HG03378 (cell line): ENCODE data around the gene CPNE2.

Experiments used
- ATAC-seq: cut with Tn5 transposase; IDR thresholded peaks from one replicate; pipeline ENCODE4 v1.9.1; 2021; ENCODE audit warnings: mild to moderate bottlenecking, moderate library complexity; ENCODE audit not compliant: unreplicated experiment

The CPNE2 gene

DNA sequence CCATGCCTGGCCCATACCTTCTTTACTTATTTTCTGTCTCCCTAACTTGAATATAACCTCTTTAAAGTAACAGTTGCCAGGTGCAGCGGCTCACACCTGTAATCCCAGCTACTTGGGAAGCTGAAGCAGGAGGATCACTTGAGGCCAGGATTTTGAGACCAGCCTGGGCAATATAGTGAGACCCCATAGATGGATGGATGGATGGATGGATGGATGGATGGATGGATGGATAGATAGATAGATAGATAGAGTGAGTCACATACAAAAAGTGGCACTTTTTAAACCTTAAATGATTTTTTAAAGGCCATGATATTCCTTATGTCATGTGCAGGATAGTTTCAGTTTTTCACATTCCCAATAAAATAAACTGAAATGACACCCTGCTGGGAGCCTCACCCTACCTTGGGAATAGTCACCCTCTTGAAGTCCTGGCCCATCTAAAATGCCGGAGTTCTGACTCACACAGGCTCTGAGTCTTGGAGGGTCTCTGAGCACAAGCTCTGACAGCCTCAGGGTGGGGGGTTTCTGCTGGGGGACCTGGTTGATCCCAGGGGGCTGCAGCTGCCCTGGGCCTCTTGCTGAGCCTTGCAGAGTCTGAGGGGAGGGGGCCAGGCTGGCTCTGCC, 26.2 kb downstream of the CPNE2 start:
- no peak for ATAC-seq

DNA sequence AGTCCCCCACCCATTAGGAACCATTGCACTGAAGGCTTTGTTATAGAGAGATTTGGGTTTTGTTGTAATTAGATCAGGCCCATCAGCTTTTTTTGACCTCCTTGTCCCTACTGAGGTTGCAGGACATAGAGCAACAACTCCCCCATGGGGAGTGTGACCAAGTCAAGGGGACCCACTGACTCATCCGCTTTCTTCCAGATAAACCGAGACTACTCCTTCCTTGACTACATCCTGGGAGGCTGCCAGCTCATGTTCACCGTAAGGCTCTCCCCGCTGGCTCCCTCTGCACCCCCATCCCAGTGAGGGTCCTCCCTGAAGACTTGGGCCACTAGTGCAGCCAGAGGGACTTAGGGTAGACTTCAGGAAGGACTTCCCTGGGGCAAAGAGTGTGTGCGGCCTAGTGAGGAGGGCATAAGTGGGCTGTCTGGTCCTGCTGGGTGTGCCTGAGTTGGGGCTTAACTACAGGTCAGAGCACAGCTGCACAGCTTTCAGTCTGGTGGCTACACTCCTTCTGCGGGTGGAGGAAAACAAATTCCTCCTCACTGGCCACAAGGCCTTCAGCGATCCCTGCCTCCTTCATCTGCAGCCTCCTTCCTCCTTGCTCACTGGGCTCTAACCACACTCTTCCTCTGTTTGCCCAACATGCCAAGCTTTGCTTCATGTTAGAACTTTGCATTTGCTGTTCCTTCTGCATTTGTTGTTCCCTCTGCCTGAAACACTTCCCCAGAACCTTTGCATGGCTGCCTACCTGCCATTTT, 31.0 kb downstream of the CPNE2 start:
- no peak for ATAC-seq

DNA sequence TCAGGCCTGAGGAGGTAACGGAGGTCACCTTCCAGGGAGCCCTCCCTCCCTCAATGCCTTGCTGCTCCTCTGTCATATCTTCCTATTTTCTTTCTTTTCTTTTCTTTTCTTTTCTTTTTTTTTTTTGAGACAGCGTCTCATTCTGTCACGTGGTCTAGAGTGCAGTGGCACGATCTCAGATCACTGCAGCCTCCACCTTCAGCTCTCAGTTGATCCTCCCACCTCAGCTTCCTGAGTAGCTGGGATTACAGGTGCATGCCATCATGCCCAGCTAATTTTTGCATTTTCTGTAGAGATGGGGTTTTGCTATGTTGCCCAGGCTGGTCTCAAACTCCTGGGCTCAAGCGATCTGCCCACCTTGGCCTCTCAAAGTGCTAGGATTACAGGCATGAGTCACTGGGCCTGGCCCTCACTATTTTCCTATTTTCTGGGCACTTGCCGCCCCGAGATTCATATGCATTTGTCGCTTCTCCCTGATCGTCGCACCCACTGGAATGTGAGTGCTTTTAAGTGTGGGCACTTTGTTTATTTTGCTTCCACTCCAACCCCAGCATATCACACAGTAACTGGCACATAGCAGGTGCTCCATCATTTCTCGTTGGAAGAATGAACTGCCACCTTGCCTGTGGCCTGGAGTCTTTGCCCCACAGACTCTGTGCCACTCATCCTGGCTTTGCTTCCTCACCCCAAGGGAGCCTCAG, 31.7 kb downstream of the CPNE2 start:
- ATAC-seq = no peak

DNA sequence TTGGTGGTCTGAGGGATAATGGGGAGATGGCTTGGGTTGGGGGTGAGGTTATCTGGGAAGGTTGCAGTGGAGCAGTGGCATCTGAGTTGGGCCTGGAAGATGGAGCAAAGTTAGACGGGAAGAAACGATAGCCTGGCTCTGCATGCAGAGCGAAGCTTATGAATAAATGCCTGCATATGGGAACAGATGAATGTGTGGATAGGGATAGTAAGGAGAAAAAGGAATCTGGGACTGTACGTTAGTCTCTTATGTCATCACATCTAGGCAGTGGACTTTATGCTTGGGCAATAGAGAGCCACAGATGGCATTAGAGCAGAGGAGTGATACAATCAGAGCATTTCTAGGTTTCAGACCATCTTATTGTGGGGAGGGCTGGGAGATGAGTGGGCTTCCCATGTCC, 33.0 kb downstream of the CPNE2 start:
- no peak for ATAC-seq

DNA sequence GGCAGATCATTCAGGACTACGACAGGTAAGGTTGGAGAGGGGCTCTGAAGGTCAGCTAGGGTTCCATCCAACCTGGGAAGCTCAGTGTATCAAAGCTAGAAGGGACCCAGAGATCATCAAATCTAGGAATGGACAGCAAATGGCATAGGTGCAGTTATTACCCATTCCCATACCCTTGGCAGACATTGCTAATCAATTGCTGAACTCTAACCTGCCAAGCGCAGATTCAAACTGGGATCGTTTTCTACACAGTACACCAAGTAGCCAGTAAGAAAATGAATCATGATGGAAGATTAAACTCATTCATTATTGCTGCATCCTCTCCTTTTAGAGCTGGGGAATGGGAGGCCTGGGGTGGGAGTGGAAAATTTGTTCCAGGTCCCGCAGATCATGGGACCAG, 33.6 kb downstream of the CPNE2 start:
- ATAC-seq = no peak

DNA sequence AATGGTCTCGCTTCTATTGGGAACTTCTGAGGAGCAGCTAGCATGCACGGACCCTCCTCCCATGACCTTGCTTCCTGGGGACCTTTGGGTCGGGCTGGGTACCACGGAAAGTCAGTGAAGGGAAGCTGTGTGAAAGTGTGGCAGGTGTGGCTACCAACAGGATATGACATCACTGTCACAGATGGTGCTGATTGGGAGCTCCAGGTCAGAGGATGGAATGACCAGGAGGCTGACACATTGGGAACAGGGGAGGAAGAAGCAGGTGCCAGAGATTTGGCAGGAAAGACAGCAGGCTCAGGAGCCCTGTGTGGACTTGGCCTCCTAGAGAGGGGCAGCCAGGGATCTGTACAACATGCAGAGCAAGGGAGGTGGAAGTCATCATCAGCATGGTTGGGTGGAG, 34.0 kb downstream of the CPNE2 start:
- ATAC-seq = no peak

DNA sequence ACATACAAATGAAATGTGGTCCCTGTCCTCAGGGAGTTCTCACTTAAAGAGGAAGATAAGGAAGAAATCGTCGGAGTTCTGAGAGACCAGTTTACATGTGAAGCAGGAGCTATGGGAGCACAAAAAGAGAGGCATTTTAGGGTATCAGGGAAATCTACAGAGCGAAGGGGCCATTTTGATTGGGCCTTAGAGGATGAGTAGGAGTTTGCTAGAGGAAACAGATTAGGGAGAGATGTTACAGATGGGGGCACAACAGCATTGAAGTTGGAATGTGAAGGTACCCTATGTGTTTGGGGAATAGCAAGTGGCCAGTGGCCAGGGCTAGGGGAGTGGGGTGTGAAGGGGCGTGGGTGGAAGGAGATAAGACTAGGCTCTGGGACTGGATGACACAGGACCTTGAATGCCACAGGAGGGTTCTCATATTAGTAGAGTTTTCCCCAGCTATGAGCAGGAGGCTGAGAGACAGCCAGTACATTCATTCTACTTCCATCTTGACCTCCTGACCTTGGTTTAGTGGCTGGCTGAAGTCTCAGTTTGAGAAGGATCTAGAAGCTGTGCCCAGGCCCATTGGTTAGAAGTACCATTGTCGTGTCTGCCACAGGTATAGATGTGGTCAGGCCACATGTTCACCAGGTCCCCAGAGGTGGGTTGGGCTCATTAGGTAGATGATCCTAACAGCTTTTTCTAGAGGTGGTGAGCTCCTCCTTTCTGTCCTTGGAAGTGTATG, 34.8 kb downstream of the CPNE2 start:
- peak; percentile 62 for ATAC-seq

DNA sequence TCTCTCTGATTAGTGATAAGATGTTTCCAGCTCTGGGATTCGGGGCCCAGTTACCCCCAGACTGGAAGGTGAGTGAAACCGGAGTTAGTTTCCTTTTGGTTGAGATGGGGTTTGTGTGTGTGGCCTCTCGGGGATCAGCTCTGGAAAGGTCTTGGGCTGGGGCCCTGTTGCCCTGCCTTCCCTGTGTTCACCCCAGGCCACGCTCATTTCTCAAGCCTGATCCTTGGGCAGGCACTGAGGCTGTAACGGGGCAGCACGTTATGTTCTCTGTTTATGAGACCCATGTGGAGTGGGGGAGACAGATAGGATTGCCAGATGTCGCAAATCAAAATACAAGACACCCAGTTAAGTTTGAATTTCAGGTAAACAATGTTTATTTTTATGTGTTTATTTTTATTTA, 35.5 kb downstream of the CPNE2 start:
- ATAC-seq = no peak

DNA sequence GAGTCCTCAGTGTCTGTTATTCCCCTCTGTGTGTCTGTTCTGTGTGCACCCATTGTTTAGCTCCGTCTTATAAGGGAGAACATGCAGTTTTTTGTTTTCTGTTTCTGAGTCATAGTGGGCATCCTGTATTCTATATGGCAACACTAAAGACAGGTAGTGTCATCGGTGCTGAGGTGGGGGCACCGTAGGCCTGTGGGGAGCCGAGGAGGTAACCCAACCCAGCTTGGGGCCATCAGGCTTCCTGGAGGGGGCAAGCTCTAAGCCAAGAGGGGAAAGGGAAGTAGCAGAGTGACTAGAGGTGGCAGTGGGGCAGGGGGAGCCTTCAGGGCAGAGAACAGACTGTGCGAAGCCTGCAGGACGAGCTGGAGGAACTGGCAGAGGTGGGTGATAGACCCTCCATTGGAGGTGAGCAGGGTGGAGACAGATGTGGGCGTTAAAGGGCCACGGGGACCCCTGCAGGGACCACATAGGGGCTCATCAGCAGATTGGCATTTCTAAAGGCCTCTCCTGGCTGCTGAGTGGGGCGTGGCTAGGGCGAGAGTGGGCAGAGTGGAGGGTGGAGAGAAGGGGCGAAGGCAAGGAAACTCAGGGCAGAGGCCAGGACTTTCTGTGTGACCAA, 36.5 kb downstream of the CPNE2 start:
- no peak for ATAC-seq

DNA sequence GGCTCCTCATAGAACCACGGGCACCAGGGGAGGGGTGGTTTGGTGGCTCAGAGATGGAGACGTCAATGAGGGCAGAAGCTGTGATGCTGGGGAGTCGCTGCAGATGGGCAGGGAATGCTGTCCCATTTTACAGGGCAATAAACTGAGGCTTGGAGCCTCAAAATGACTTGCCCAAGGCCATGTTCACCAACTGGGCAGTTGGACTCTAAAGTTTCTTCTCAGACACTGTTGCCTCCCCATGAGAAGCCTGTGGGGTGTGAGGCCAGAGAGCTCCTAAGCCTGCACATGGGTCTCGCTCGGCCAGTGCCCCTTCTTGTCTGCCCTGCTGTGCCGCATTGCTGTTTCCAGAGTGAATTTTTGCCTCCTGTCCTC, 38.6 kb downstream of the CPNE2 start:
- no peak for ATAC-seq

DNA sequence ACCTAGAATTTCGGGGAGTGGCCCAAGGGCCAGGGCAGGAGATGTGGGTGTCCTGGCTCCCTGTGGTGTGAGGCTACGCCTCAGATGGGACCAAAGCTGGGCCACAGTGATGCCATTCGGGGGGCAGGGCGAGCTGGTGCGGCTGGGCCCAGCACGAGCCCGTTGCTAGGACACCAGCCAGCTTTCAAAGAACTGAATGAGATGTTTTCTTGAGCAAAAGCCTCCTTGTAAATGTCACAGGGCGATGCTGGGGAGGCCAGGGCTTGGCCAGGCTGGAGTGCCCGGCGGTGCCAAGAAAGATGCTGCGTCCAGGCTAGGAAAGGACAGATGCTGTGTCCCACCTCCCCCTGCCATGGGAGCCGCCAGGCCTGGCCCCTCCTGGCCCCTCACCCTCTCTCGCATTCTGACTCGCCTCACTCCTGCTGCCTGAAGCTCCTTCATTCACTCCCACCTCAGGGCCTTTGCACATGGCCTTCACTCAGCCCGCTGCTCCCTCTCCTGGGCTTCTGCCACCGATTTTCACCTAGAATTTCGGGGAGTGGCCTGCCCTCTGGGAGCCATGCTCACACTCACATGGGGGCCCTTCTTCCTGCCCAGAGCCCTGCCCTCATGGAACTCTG, 39.1 kb downstream of the CPNE2 start:
- no peak for ATAC-seq

DNA sequence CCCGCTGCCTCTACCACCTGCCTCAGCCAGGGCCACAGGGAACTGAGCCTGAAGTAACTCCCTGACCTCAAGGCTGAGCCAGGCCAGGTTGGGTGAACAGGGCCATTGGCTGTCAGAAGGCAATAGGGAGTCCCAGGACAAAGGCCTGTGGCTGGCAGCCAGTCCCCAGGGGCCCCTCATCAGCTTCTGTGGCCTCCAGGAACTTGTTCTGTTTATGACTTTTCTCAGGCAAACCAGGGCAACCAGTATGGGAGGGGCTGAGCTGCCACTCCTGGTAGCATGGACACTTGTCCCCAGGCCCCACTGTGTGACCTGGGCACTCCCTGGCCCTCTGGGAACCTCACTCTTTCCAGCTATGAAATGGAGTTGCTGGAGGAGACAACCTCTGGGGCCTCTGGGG, 40.1 kb downstream of the CPNE2 start:
- no peak for ATAC-seq

DNA sequence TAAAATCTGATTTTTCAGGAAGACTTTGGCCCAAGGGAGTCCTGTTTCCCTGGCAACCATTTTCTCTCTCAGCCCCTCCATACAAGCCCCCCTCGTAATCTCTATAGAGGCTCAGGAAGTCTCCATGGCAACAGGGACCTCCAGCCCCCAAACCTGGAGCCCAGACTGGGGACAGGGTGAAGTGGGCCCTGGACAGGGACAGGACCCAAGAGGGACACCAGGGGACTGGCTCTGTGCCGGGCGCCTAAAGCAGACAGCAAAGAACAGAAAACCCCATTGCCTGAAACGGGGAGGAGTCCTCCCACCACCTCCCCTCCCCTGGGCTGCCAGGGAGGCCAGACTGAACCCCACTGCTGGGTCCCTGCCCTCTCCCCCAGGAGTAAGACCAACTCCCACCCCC, 40.6 kb downstream of the CPNE2 start:
- ATAC-seq = no peak

DNA sequence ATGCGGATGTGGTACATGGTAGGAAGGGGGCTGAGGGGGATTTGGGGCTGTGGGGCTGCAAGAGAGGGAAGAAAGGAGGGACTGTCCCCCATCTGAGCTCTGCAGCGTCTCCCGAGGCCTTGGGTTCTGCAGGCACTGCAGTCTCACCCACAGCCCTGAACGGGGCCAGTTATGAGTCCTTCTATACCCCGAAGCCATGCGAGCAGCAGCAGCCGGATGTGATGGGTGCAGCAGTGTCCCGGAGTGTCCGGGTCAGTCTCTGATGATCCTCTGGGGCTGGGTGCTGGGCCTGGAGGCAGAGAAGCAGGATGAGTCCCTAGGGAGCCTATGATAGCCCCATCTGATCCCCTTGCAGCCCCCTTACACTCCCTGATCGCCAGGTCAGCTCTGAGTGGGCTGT, 41.5 kb downstream of the CPNE2 start:
- ATAC-seq = no peak

DNA sequence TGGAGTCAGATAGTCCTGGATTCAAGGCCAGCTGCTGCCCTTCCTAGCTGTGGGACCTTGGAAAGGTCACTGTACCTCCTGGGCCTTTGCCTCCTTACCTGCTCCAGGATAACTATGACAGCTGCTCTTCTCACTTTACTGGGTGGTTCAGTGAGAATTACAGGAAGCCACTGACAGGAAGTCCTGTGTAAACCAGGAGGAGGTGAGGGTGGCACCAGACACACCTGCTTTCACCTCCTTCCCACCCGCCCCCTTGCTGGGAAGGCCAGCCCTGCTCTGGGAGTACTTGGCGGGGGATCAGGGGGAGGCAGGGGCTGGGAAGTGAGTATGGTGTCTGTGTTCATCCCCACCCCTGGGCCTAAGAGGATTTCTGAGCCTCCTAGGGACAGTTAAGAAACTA, 42.6 kb downstream of the CPNE2 start:
- ATAC-seq = no peak

DNA sequence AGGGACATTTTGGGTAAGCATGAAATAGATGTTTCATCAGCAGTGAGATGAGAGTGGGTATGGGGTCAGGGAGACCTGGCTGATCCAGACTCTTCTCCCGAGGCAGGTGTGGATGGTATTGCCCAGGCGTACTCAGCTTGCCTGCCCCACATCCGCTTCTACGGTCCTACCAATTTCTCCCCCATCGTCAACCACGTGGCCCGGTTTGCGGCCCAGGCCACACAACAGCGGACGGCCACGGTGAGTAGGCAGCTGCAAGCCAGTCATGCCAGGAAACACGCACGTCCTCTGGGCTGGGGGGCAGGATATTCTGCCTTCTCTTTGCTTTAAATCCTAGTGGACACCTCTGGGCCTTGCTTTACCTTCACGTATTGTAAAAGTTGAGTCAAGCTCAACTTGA, 44.7 kb downstream of the CPNE2 start:
- no peak for ATAC-seq

DNA sequence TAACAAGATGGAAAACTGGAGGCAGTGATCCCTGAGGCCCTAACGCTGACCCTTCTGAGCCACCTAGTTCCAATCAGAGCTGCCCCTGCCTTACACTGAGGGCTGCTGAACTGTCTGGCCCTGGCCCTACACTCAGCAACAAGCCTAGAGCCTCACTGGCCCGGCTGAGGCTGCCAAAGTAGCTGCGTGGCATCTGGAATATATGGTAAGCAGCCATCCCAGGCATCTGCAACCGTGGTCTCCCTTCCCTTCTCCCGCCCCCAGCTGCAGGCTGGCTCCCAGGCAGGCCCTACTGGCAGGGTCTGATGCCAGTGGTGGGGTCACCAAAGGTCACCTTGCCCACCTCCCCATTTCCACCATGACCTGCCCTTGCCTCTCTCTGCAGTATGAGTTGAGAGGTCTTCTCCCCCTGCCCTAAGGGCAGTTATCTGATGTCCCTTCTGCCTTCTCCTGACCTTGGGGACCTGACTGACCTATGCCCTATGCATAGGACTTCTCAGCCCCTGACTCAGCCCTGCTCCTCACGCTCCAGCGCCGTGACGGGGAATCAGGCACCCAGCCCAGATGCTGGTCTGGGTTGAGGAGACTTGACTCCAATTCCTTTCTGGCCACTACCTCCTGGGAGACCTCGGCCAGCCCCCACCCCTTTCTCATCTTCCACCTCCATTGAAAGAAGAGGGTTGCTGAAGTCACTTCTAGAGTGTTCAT, 45.3 kb downstream of the CPNE2 start:
- ATAC-seq = no peak

DNA sequence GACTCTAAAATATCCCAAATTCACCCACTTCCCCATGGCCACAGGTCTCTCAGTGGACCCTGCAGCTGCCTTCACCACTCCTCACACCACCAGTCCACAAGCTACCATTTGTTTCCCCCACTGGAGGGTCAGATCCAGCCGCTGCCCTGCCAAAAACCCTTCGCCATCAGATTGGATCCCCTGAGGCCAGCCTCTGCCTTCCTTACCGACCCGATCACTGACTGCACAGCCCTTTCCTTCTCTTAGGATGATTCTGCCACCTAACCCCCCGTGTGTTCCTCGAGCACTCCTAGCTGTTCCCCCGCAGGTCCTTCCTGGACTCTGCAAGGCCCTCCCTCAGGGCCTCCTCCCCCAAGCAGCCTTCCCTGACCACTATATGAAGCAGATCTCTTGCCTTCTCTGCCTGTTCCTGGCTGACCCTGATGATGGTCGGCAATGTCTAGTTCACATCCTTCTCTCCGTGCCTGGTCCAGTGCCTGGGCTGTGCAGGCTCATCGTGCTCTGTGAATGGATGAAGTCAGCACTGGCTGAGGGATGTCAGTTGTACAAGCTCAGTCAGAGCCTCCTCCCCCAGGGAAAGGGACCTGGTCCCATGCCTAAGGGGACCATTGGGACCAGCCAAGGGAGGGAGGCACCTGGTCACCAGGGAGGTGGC, 46.0 kb downstream of the CPNE2 start:
- no peak for ATAC-seq

DNA sequence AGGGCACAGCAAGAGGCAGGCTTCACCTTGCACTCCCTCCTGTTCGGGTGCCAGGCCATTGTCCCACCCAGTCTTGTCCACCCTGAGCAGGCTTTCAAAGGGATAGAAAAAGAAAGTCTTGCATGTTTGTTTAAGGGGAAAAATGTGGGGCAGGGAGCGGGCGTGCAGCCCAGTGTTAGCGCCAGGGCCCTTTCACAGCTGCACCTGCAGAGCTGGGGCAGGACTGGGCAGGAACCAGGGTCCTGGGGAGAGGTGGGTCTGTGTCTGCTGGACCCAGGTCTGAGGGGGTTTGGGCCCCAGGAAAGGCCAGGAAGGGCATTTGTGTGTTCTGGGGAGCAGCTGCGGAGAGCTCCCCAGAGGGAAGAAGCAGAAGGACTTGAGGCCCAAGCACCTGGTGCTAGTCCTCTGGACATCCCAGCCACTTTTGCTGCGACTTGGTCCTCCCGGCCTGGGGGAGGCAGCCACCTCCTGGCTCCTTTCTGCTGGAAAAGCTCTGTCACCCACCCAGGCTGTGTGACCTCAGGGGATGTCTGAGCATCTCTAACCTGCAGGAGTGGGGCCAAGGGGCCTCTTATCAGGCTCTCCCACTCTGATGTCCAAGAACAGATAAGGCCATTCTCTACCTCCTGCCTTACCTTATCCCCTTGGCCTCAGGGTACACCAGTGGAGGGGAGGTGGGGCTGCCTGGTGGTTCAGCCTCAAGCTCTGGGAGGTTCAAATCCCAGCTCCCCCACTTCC, 48.7 kb downstream of the CPNE2 start:
- no peak for ATAC-seq
